HepG2 (cell line): ENCODE data around the gene METTL26. TPM values are rescaled to one million over a fixed set of nuclear protein-coding genes. Genes with fewer than 3 reads are reported as not detected.

Source experiments
- ATAC-seq: fragments of 200-7000 bp; cut with Tn5 transposase; 3 replicates; pipeline ENCODE4 v1.9.1; 2020; ENCODE audit warnings: mild to moderate bottlenecking, moderate library complexity
- BruUV-seq: library from RNA; stranded (reverse); fragments of 400-500 nt; replicated peaks from 2 replicates; lab custom pipeline; 2021; lab: Mats Ljungman, UMichigan
- CTCF ChIA-PET: fragments of 300-600 bp; formaldehyde crosslinking; extraction: SDS; loops from one replicate; lab custom pipeline; 2021; ENCODE audit warnings: low total read pairs, inconsistent platforms, low intra/inter-chr PET ratio; lab: Yijun Ruan, JAX
- POLR2A ChIA-PET: fragments of 350-600 bp; sonication (Branson Sonifier 250); formaldehyde crosslinking; loops from one replicate; lab custom pipeline; 2020; ENCODE audit warnings: antibody characterized with exemption, inconsistent platforms; lab: Yijun Ruan, JAX
- DNase-seq: peaks from one replicate; pipeline ENCODE4 v3.0.0-alpha.2; 2015; ENCODE audit warnings: low spot score
- FAIRE-seq: peaks from 3 replicates; lab custom pipeline; 2011; peaks lifted over from hg19 to GRCh38; lab: Jason Lieb, UNC
- H2AFZ ChIP-seq: one replicate; pipeline ENCODE4 v1.6.1; 2011; ENCODE audit warnings: low read length, inconsistent platforms
- H3K27ac ChIP-seq: fragments of 300-600 bp; 3 replicates; pipeline ENCODE4 v1.8.0; 2011; ENCODE audit warnings: mixed run types, mild to moderate bottlenecking, mixed read lengths, low read length, inconsistent platforms; ENCODE audit not compliant: insufficient read depth; ENCODE audit errors: extremely low read length
- H3K27me3 ChIP-seq, 2 experiments: fragments of 200-600 bp in 1 of 2; 2 replicates in 1 of 2; 3 replicates in 1 of 2; pipeline versions ENCODE4 v1.6.0 to v1.8.0; 2011; ENCODE audit warnings: low read length in 2 of 2, mild to moderate bottlenecking in 2 of 2, moderate library complexity in 2 of 2, inconsistent platforms in 1 of 2; ENCODE audit not compliant: insufficient read depth in 2 of 2, control insufficient read depth in 1 of 2
- H3K36me3 ChIP-seq, 2 experiments: fragments of 200-600 bp in 1 of 2; replicated peaks in 1 of 2; 2 replicates in 1 of 2; 3 replicates in 1 of 2; pipeline versions ENCODE4 v1.5.1 to v1.8.0; 2011; ENCODE audit warnings: low read length in 2 of 2, inconsistent platforms in 1 of 2; ENCODE audit not compliant: insufficient read depth in 2 of 2, control insufficient read depth in 1 of 2
- H3K4me1 ChIP-seq: 2 replicates; pipeline ENCODE4 v1.5.1; 2012; ENCODE audit warnings: low read length, inconsistent platforms; ENCODE audit not compliant: insufficient read depth
- H3K4me2 ChIP-seq: 2 replicates; pipeline ENCODE4 v1.6.0; 2011; ENCODE audit warnings: low read depth, low read length, inconsistent platforms
- H3K4me3 ChIP-seq, 3 experiments: fragments of 200-600 bp in 1 of 3; sonication (generic), shearing (Covaris generic) in 1 of 3; replicated peaks in 1 of 3; 2 replicates each; pipeline ENCODE4 v1.5.1; 2011 to 2016; ENCODE audit warnings: low read length in 3 of 3, inconsistent platforms in 2 of 3, low read depth in 2 of 3, mild to moderate bottlenecking in 2 of 3, control low read depth in 1 of 3, mixed read lengths in 1 of 3; ENCODE audit not compliant: insufficient read depth in 1 of 3
- H3K79me2 ChIP-seq: one replicate; pipeline ENCODE4 v1.6.1; 2011; ENCODE audit warnings: low read length, inconsistent platforms; ENCODE audit not compliant: insufficient read depth
- H3K9ac ChIP-seq: 2 replicates; pipeline ENCODE4 v1.6.0; 2011; ENCODE audit warnings: mild to moderate bottlenecking, low read depth, low read length, inconsistent platforms; ENCODE audit not compliant: insufficient read depth
- H3K9me3 ChIP-seq: 2 replicates; pipeline ENCODE4 v1.5.1; 2012; ENCODE audit warnings: mild to moderate bottlenecking, low read length
- H4K20me1 ChIP-seq: 2 replicates; pipeline ENCODE4 v1.6.0; 2011; ENCODE audit warnings: inconsistent platforms, mild to moderate bottlenecking, low read length, moderate library complexity; ENCODE audit not compliant: insufficient read depth
- BHLHE40 ChIP-seq: IDR thresholded peaks from 2 replicates; pipeline ENCODE4 v1.6.1; 2011; ENCODE audit warnings: low read length, improper control_type of control experiment
- CREB1 ChIP-seq, 2 experiments: fragments of 450-650 bp in 1 of 2; IDR thresholded peaks; 2 replicates each; pipeline ENCODE4 v1.6.1; 2016 to 2017; ENCODE audit warnings: control low read depth in 1 of 2, mild to moderate bottlenecking in 1 of 2, missing compliant biosample characterization in 1 of 2, missing genetic modification characterization in 1 of 2
- IKZF4 ChIP-seq: sonication (generic); formaldehyde crosslinking; IDR thresholded peaks from 2 replicates; pipeline ENCODE4 v1.5.1; 2020; ENCODE audit warnings: borderline replicate concordance, mild to moderate bottlenecking, low read depth, missing genetic modification reagents; ENCODE audit errors: not compliant biosample characterization
- MXD4 ChIP-seq: IDR thresholded peaks from 2 replicates; pipeline ENCODE4 v1.6.1; 2016; ENCODE audit warnings: mild to moderate bottlenecking, missing biosample characterization, missing genetic modification reagents
- PHF21A ChIP-seq: sonication (generic); formaldehyde crosslinking; IDR thresholded peaks from 2 replicates; pipeline ENCODE4 v1.5.0; 2020; ENCODE audit warnings: mild to moderate bottlenecking, missing genetic modification reagents
- RFX1 ChIP-seq: fragments of 450-650 bp; IDR thresholded peaks from 2 replicates; pipeline ENCODE4 v1.6.1; 2017
- XBP1 ChIP-seq: sonication (generic); formaldehyde crosslinking; IDR thresholded peaks from 2 replicates; pipeline ENCODE4 v1.5.0; 2020; ENCODE audit warnings: missing genetic modification reagents
- ZBTB1 ChIP-seq: sonication (generic); formaldehyde crosslinking; IDR thresholded peaks from 2 replicates; pipeline ENCODE4 v1.4.0; 2020; ENCODE audit warnings: missing genetic modification reagents, borderline replicate concordance
- ZFP41 ChIP-seq: sonication (generic); formaldehyde crosslinking; IDR thresholded peaks from 2 replicates; pipeline ENCODE4 v1.4.0; 2020; ENCODE audit warnings: mild to moderate bottlenecking, missing genetic modification reagents, borderline replicate concordance
- ZNF383 ChIP-seq: sonication (generic); formaldehyde crosslinking; IDR thresholded peaks from 2 replicates; pipeline ENCODE4 v1.4.0; 2020; ENCODE audit warnings: missing genetic modification reagents, mild to moderate bottlenecking, borderline replicate concordance
- ZNF75D ChIP-seq: sonication (generic); formaldehyde crosslinking; IDR thresholded peaks from 2 replicates; pipeline ENCODE4 v1.8.1; 2023; ENCODE audit warnings: missing genetic modification reagents, mild to moderate bottlenecking, borderline replicate concordance
- ZSCAN5A ChIP-seq: sonication (generic); formaldehyde crosslinking; IDR thresholded peaks from 2 replicates; pipeline ENCODE4 v1.8.0; 2022; ENCODE audit warnings: mild to moderate bottlenecking, missing genetic modification reagents, borderline replicate concordance
- WGBS: methylation state at CpG from one replicate; pipeline ENCODE4 v1.1.6; 2017; ENCODE audit warnings: low lambda C conversion rate; 5-methylcytosine and 5-hydroxymethylcytosine counted together
- in situ Hi-C: cut with HindIII; loops from 2 replicates; pipeline ENCODE4 v1.10.0; 2017; ENCODE audit warnings: low pct_unique_long_range_greater_than_20kb; ENCODE audit not compliant: extremely low pct_ligation_motif_present
- intact Hi-C: fragments of 100-400 bp; cut with micrococcal nuclease; formaldehyde crosslinking; loops from one replicate; pipeline ENCODE4 v1.10.0; 2022; ENCODE audit not compliant: unreplicated experiment
- polyA plus RNA-seq, 8 experiments: library from polyadenylated mRNA; depleted of rRNA in 3 of 8; stranded (reverse) in 7 of 8; unstranded in 1 of 8; fragments of >200 nt; fragmentation: Illumina TruSeq in 4 of 8; extraction: Trizol in 4 of 8; gene quantifications; 2 replicates each; pipeline versions ENCODE4 v1.2.1 to v1.2.3, GENCODE V29; 2011 to 2016; ENCODE audit warnings: low read depth in 4 of 8, missing spikeins in 1 of 8, mixed read lengths in 1 of 8; ENCODE audit not compliant: insufficient read depth in 1 of 8
- total RNA-seq, 5 experiments: library from RNA; depleted of rRNA; stranded (reverse); fragments of >200 nt; fragmentation: Illumina TruSeq; extraction: Trizol; gene quantifications; 2 replicates each; pipeline ENCODE4 v1.2.3, GENCODE V29; 2016; ENCODE audit warnings: low read depth in 1 of 5
- TF ChIP-seq, protein P1 (sequence below): sonication (generic); formaldehyde crosslinking; conservative IDR thresholded peaks from 2 replicates; pipeline ENCODE4 v1.8.0; 2022; ENCODE audit warnings: low read depth, missing genetic modification reagents
- TF ChIP-seq, protein P2 (sequence below): sonication (generic); formaldehyde crosslinking; IDR thresholded peaks from 2 replicates; pipeline ENCODE4 v1.4.0; 2020; ENCODE audit warnings: mild to moderate bottlenecking, missing genetic modification reagents

METTL26 gene
- total and polyA plus RNA-seq, 2 of the 13 experiments (the other 11 are each of a cell fraction or from before 2014, with no cell fraction given) = 65.5 to 70.1 TPM

DNA sequence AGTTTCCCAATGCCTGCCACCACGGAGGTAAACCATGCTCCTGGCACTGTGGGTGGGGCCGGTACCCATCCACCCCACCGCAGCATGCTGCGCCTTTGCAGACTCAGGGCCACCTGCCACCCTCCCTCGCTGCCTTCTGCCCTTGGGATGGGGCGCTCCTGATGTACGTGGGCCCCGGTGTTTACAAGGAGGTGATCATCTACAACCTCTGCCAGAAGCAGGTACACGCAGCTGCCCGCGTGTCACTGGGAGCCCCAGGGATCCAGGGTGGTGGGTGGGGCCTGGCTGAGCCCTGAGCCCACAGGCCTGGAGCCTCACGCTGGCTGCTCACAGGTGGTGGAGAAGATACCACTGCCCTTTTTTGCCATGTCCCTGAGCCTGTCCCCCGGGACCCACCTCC lies 30.5 kb upstream of the METTL26 start (continued):
- TF ChIP-seq, protein P1, sequence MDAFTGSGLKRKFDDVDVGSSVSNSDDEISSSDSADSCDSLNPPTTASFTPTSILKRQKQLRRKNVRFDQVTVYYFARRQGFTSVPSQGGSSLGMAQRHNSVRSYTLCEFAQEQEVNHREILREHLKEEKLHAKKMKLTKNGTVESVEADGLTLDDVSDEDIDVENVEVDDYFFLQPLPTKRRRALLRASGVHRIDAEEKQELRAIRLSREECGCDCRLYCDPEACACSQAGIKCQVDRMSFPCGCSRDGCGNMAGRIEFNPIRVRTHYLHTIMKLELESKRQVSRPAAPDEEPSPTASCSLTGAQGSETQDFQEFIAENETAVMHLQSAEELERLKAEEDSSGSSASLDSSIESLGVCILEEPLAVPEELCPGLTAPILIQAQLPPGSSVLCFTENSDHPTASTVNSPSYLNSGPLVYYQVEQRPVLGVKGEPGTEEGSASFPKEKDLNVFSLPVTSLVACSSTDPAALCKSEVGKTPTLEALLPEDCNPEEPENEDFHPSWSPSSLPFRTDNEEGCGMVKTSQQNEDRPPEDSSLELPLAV = no peak
- TF ChIP-seq ZFP41 (CRISPR knock-in tag) = no peak

GRCh38 chr16:662597-662996 lies 26.5 kb upstream of the METTL26 start:
- FAIRE-seq = no peak
- POLR2A ChIA-PET = no interaction called here

More at GRCh38 chr16:662597-662996, 26.5 kb upstream of the METTL26 start:
- H3K27me3 ChIP-seq = no peaks in the 10 kb centered on the region
- intact Hi-C loops (no loop called here), in situ Hi-C loops (no loop called here)
- H3K27ac ChIP-seq = no peak overlapping the region
- CTCF ChIA-PET = no interaction called here
- no peak overlapping the region for H3K4me2 ChIP-seq
- no peak overlapping the region for H3K4me3 ChIP-seq
- no peaks in the 10 kb centered on the region for H4K20me1 ChIP-seq
- H3K9ac ChIP-seq = no peak overlapping the region
- 97% methylated on average over 17 of the region's 21 CpGs for WGBS
- H3K4me1 ChIP-seq = peaks cover 5% of the 10 kb centered on the region
- ATAC-seq (no peak), DNase-seq (no peak)
- H3K79me2 ChIP-seq = no peaks in the 10 kb centered on the region
- no TSS peak for BruUV-seq
- TF ChIP-seq ZBTB1 (CRISPR knock-in tag) (no peak), MXD4 (CRISPR knock-in tag) (no peak), PHF21A (CRISPR knock-in tag) (no peak), XBP1 (CRISPR knock-in tag) (no peak), BHLHE40 (no peak), RFX1 (no peak), ZNF383 (CRISPR knock-in tag) (no peak), CREB1 (IDR thresholded peaks at IDR 0.05) (no peak), CREB1 (CRISPR knock-in tag; IDR thresholded peaks at IDR 0.05) (no peak), IKZF4 (no peak), ZNF75D (CRISPR knock-in tag) (no peak), ZSCAN5A (CRISPR knock-in tag) (no peak)
- TF ChIP-seq, protein P2, sequence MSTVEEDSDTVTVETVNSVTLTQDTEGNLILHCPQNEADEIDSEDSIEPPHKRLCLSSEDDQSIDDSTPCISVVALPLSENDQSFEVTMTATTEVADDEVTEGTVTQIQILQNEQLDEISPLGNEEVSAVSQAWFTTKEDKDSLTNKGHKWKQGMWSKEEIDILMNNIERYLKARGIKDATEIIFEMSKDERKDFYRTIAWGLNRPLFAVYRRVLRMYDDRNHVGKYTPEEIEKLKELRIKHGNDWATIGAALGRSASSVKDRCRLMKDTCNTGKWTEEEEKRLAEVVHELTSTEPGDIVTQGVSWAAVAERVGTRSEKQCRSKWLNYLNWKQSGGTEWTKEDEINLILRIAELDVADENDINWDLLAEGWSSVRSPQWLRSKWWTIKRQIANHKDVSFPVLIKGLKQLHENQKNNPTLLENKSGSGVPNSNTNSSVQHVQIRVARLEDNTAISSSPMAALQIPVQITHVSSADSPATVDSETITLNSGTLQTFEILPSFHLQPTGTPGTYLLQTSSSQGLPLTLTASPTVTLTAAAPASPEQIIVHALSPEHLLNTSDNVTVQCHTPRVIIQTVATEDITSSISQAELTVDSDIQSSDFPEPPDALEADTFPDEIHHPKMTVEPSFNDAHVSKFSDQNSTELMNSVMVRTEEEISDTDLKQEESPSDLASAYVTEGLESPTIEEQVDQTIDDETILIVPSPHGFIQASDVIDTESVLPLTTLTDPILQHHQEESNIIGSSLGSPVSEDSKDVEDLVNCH (CRISPR knock-in tag) = no peak
- H3K9me3 ChIP-seq = no peaks in the 10 kb centered on the region
- no peaks in the 10 kb centered on the region; a peak in 1 of 5 replicates for H3K36me3 ChIP-seq
- H2AFZ ChIP-seq = no peak overlapping the region
